SK-N-SH treated with all-trans-retinoic acid at 6 μM for 48 hours (cell line): ENCODE data around the gene TMEM11.

ENCODE experiments used
- BACH2 ChIP-seq: fragments of 250-450 bp; sonication (Bioruptor Pico); IDR thresholded peaks from 2 replicates; pipeline ENCODE4 v1.9.0; 2021; ENCODE audit warnings: mild to moderate bottlenecking, borderline replicate concordance
- ESRRG ChIP-seq: fragments of 250-450 bp; sonication (Bioruptor Pico); IDR thresholded peaks from 2 replicates; pipeline ENCODE4 v1.6.1; 2021; ENCODE audit warnings: mild to moderate bottlenecking
- ISL1 ChIP-seq: fragments of 250-450 bp; sonication (Bioruptor Pico); IDR thresholded peaks from 2 replicates; pipeline ENCODE4 v2.1.2; 2022; ENCODE audit warnings: mild to moderate bottlenecking, moderate library complexity
- ZFP3 ChIP-seq: fragments of 250-450 bp; sonication (Bioruptor Pico); IDR thresholded peaks from 2 replicates; pipeline ENCODE4 v1.5.0; 2020; ENCODE audit warnings: mild to moderate bottlenecking, moderate library complexity
- ZFP30 ChIP-seq: fragments of 450-650 bp; formaldehyde crosslinking; IDR thresholded peaks from 2 replicates; pipeline ENCODE4 v1.5.0; 2022; ENCODE audit warnings: mild to moderate bottlenecking, moderate library complexity

DNA sequence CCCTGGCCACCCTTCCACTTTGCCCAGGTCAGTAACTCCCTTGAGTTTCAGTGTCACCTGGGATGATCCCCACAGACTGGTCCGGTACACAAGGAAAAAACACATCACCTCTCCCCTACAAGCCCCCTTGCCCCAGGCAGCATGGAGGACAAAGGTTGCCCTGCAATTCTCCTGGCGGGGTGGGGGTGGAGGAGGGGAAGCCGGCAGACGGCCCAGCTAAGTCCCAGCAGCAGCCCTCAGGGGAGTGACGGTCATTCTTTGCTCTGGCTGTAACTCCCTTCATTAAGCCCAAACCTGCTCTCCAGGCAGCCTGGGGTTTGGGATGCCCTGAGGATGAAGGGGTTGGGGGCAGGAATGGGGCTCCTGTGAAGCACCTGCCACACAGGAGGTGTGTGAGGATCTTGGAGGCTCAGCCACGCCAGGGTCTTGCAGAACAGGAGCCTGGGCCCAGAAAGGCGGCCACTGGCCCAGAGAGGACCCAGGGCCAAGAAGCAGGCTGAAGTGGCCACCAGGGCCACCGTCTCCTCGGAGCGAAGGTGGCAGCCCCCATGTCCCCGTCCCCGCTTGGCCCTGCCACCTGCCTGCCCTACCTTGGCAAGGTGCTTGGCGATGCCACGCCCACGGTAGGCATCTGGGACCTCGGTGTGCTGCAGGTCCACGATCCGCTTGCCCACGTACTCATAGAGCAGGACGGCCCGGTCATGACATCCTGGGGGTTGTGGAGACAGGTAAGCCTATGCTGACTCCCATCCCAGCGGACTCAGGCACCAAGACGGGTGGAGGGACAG is 29.7 kb upstream of the TMEM11 start:
- TF ChIP-seq ISL1 (CRISPR knock-in tag) = no peak
- TF ChIP-seq BACH2 (CRISPR knock-in tag) = no peak
- TF ChIP-seq ZFP30 (CRISPR knock-in tag) = no peak
- no peak for TF ChIP-seq ESRRG (CRISPR knock-in tag)
- no peak for TF ChIP-seq ZFP3 (CRISPR knock-in tag)
